HG03432 (cell line): ENCODE measurements around the gene EIF4E3.

ENCODE experiments used
- ATAC-seq: cut with Tn5 transposase; IDR thresholded peaks from one replicate; pipeline ENCODE4 v1.9.1; 2021; ENCODE audit warnings: mild to moderate bottlenecking, moderate library complexity; ENCODE audit not compliant: unreplicated experiment

Gene EIF4E3

DNA sequence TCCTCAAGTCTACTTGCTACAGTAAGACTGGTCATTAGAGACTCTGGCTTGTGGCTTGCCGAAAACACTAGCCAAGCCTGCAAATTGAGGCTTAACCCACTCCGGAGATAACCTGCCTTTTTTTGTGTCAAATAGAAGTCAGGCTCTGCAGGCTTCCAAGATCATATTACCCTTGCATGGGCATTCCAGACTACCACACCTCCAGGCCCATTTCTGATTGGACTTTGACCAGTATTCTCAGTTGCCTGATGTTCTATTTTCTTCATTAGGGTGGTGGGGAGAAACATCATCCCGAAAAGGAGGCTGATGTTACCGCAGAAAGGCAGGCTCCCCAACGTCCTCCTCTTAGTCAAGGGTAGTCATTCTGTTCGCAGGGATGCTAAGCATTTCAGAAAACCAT is 73.6 kb downstream of the EIF4E3 start:
- no peak for ATAC-seq

DNA sequence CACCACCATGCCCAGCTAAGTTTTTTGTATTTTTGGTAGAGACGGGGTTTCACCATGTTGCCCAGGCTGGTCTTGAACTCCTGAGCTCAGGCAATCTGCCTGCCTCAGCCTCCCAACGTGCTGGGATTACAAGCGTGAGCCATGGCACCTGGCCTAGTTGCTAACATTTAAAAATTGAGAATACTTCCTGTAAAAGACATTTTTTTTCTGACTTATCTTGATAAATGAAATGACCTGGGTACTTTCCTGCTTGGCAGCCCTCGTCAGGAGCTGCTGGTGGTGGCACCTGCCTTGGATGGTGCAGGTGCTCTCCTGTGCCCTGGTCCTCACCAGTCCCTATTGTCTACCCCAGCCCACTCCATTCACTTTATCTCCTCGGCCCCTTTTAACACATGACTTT is 74.8 kb downstream of the EIF4E3 start:
- ATAC-seq = no peak

DNA sequence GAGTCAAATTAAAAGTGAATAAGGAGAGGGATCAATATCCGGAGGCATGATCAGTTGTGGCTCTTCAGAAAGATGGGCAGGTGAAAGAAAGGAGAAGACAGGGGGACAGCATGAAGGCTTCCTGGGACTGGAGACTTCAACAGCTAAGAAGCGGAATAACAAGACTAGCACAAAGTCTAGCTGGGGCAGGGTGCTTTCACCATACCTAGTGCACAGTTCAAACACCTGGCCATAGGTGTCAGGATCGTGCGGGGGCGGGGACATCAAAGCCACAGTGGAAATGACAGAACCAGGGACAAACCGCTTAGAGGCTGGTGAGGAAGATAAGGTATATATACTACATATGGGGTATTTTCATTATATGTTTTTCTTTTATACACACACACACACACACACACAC is 75.4 kb downstream of the EIF4E3 start:
- no peak for ATAC-seq

DNA sequence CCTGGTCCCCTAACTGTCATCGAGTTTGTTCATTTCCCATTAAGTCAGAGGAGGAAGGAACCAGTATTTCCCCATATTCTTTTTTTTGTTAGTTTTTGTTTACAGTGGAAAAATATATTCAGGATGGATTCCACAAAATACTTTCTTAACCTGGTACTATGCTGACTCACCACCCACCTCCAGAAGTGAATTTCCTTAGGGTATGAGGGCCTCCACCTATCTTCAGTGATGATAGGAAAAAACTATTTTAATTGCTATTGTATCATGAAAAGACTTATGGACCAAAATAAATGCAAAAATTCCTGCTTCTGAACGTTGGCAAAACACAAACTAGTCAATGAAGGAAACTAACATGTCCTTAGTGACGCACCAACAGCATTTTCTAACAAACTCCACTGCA is 77.5 kb downstream of the EIF4E3 start:
- no peak for ATAC-seq

DNA sequence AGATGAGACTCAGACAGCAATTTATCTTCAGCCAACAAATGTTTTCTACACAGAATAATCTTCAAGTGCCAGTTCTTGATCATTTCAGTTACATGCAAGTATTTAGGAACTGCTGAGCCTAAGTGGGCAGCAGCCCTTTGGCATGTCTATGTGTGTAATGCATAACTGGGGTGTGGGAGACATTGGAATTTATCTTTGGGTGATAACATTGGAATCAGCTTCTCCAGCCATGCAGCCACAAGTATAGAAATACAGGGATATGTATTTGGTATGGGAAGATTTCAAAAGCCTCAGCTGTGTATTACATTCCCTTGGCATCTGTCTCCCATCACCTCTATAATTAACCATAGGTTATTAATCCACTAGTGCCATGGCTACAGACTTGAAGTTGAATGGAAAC is 78.2 kb downstream of the EIF4E3 start:
- ATAC-seq = no peak

DNA sequence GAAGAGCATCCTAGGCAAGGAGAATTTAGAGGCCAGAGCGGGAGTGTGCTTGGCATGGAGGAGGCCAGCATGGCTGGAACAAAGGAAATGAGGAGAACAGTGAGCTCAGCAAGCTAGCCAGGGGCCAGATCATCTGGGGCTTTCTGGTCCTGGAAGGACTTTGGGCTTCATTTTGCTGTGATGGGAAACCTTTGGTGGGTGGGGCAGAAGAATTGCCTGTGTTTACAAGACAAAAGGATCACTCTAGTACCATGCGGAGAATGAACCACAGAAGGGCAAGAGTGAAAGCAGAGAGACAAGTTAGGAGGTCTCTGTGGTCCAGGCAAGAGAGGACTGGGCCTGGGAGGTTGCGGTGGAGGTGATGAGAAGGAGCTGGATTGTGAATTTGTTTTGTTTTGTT is 80.1 kb downstream of the EIF4E3 start:
- no peak for ATAC-seq

DNA sequence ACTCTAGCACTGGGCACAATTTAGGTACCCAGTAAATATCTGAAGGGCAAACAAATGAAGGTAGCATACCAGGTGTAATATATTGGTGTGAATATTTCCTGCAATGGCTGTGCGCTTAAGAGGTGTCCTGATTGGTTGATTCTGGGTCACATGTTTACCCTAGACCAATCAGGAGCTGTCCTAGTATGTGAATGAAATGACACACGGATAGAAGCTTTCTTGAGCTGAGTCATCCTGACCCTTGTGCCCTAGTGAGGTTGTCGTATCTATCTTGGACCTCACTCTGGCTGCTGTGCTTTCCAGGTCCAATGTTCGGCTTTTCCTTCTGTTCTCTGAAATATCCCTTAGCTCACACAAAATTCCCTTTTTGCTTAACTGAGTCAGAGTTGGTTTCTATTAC is 83.5 kb downstream of the EIF4E3 start:
- ATAC-seq = peak; percentile 46

DNA sequence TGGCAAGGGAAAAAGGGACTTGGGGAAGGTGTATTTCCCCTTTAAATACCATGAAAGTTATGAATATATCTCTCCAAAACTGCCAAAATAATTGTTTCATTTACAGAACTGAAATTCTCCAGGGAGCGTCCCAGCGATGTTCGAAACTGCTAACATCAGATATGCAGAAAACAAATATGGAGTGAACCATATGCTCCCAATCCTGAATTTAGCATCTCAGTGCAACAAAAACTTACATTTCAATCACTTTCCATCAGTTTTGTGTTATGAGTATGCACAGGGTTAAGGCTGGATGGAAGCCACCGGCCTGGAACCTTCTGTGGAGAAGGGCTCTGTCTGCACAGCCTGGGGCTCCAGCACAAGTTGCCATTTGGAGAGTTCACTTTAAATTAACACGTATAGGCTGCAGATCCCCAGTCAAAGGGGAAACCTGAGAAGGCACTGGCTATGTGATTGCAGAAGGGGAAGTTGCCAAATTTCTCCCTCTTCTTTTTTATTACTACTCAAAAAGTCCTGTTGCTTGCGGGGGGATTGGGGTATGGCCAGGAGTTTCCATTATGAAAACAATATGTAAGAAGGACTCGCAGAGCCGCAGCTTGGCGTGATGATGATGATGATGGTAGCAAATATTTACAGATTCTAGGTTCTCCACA is 84.7 kb downstream of the EIF4E3 start:
- ATAC-seq = no peak

DNA sequence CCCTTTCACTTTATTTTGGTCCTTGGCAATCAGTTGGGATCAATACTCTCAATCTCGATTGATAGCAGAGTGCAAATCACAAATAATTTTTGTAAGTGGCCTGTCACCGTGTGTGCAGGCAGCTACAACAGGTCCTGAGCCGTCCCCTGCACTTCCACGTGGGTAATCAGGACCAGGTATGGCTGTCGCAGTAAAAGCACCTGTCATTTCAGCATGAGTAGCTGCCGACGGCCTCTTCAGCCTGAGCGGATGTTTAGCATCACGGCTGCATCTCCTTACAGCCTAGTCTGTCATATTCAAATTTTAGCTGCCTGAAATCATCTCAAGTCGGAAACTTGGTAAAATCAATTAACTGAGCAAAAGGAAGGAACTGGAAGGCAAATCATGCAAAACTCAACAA is 88.7 kb downstream of the EIF4E3 start:
- no peak for ATAC-seq

DNA sequence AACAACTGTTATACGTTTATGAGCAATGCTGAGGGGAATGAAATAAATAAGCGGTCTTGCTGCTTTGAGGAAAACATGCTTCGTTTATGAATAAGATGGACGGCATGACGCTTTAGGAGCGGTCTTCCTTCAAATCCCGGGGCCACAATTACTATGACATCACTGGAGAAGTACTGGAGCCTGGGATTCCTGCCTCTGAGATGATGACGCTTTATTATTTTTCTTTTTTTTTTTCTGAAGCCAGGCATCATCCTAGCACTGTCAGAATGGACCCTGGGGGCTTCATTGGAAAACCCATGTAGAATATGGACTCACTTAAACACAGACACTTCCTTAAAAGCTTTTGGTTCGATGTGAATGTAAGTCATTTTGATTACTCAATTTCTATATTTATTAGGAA is 89.2 kb downstream of the EIF4E3 start:
- ATAC-seq = no peak

- ATAC-seq = no peak
Measured at GRCh38 chr3:71634671-71635070, 90.5 kb downstream of the EIF4E3 start.

DNA sequence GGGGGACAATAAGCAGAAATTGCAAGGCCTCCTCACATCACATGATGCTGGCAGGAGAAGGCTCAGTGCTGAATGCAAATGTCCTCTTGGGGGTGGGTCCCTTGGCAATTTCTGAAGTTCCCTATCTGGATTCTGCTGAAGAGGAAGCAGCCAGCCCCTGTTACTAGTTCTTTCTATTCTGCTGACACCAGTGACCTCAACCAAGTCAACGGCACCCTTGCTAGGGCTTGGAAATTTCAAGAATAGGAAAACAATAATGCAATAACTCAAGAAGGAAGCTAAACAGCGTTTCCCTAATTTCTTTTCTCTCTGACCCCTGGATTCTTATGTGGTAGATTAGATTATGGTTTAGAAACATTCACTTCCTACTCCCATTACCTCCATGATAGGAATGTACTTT is 95.5 kb downstream of the EIF4E3 start:
- ATAC-seq = no peak

GRCh38 chr3:71629289-71629688 is 95.9 kb downstream of the EIF4E3 start:
- ATAC-seq = no peak

- no peak for ATAC-seq
Measured at GRCh38 chr3:71628522-71628921, 96.7 kb downstream of the EIF4E3 start.

DNA sequence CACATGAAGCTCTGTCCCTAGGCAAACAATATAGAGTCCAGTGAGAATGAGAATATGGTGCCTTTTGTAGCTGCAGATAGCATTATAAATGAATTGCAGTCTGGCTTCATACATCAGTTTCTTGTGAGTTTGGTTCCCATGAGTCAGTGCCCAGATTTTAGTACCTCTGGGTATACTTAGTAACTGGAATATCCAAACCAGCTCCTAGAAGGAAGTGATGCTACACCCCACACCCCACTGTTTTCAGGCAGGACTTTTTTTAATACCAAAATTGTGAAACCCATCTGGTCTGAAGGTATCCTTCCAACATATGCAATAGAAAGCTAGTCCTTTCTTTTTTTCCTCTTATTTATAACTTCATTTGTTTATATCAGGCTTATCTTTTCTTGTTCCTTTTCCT is 99.5 kb downstream of the EIF4E3 start:
- no peak for ATAC-seq
